ENCODE data around the gene DLG1.

DNA sequence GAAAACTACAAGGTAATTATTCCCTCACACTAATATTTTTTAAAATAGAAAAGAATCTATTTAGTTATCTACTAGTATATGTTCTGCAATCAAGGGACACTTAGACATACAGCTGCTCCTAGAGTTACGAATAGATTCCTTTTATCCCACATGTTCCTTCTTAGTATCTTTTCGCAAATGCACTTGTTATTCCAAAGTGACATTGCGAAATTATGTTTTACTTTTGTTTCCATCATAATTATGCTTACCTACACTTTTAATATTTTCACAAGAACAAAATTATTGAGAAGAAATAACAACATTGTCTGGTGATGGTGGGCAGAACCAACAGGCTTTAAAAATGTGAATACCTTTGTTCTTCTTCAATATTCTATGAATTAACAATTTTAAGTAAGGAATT is 161.7 kb downstream of the DLG1 start:
- TF ChIP-seq, protein P1, sequence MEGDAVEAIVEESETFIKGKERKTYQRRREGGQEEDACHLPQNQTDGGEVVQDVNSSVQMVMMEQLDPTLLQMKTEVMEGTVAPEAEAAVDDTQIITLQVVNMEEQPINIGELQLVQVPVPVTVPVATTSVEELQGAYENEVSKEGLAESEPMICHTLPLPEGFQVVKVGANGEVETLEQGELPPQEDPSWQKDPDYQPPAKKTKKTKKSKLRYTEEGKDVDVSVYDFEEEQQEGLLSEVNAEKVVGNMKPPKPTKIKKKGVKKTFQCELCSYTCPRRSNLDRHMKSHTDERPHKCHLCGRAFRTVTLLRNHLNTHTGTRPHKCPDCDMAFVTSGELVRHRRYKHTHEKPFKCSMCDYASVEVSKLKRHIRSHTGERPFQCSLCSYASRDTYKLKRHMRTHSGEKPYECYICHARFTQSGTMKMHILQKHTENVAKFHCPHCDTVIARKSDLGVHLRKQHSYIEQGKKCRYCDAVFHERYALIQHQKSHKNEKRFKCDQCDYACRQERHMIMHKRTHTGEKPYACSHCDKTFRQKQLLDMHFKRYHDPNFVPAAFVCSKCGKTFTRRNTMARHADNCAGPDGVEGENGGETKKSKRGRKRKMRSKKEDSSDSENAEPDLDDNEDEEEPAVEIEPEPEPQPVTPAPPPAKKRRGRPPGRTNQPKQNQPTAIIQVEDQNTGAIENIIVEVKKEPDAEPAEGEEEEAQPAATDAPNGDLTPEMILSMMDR (IDR thresholded peaks at IDR 0.05) = no peak
- no peak for TF ChIP-seq POLR2A (IDR thresholded peaks at IDR 0.05)
